Panc1 (cell line): ENCODE data around the gene ADAMTS15. TPM values are rescaled to one million over a fixed set of nuclear protein-coding genes. Genes with fewer than 3 reads are reported as not detected.

Experiments used
- ATAC-seq: fragments of 200-7000 bp; cut with Tn5 transposase; 2 replicates; pipeline ENCODE4 v1.9.1; 2020; ENCODE audit warnings: mild to moderate bottlenecking, moderate library complexity
- BruUV-seq: library from RNA; stranded (reverse); fragments of 400-500 nt; replicated peaks from 2 replicates; lab custom pipeline; 2021; lab: Mats Ljungman, UMichigan
- CTCF ChIA-PET: fragments of 300-600 bp; sonication (Branson Sonifier 250); formaldehyde crosslinking; loops from one replicate; lab custom pipeline; 2022; ENCODE audit warnings: antibody characterized with exemption; lab: Charles Lee
- POLR2A ChIA-PET: fragments of 300-600 bp; sonication (Branson Sonifier 250); formaldehyde crosslinking; loops from one replicate; lab custom pipeline; 2022; ENCODE audit warnings: antibody characterized with exemption; lab: Charles Lee
- DNase-seq: peaks from one replicate; pipeline ENCODE4 v3.0.0-alpha.2; 2010; ENCODE audit warnings: low read depth, low spot score
- H3K27ac ChIP-seq: 2 replicates; pipeline ENCODE4 v1.5.1; 2011; ENCODE audit warnings: mild to moderate bottlenecking, low read length, inconsistent platforms
- H3K27me3 ChIP-seq: fragments of 200-500 bp; sonication (Bioruptor generic); 2 replicates; pipeline ENCODE4 v1.6.0; 2014; ENCODE audit warnings: low read length, inconsistent platforms; ENCODE audit not compliant: control insufficient read depth, insufficient read depth
- H3K36me3 ChIP-seq: fragments of 200-500 bp; sonication (Bioruptor generic); 2 replicates; pipeline ENCODE4 v1.5.1; 2014; ENCODE audit warnings: inconsistent platforms, mild to moderate bottlenecking, low read length, moderate library complexity; ENCODE audit not compliant: control insufficient read depth, insufficient read depth
- H3K4me1 ChIP-seq: 2 replicates; pipeline ENCODE4 v1.5.1; 2011; ENCODE audit warnings: inconsistent platforms, mild to moderate bottlenecking, low read length, moderate library complexity; ENCODE audit not compliant: control insufficient read depth, insufficient read depth
- H3K4me3 ChIP-seq, 2 experiments: 2 replicates each; pipeline ENCODE4 v1.5.1; 2011 to 2012; ENCODE audit warnings: low read depth in 2 of 2, low read length in 2 of 2, mild to moderate bottlenecking in 2 of 2, inconsistent platforms in 1 of 2, moderate library complexity in 1 of 2
- H3K9me3 ChIP-seq: fragments of 200-500 bp; sonication (Bioruptor generic); 2 replicates; pipeline ENCODE4 v1.5.1; 2014; ENCODE audit warnings: low read depth, mild to moderate bottlenecking, inconsistent platforms, low read length, moderate library complexity; ENCODE audit not compliant: control insufficient read depth, insufficient read depth
- CTCF ChIP-seq: fragments of 450-650 bp; IDR thresholded peaks from 2 replicates; pipeline ENCODE4 v1.5.1; 2017; ENCODE audit warnings: mild to moderate bottlenecking
- POLR2AphosphoS5 ChIP-seq: IDR thresholded peaks from 2 replicates; pipeline ENCODE4 v1.6.1; 2012; ENCODE audit warnings: mild to moderate bottlenecking, low read depth, low read length, moderate library complexity
- REST ChIP-seq, 2 experiments: IDR thresholded peaks; 2 replicates each; pipeline ENCODE4 v1.6.1; 2011 to 2012; ENCODE audit warnings: low read depth in 2 of 2, control low read depth in 1 of 2, low read length in 1 of 2, mild to moderate bottlenecking in 1 of 2, moderate library complexity in 1 of 2; ENCODE audit not compliant: insufficient read depth in 1 of 2
- SIN3A ChIP-seq: IDR thresholded peaks from 2 replicates; pipeline ENCODE4 v1.6.1; 2012; ENCODE audit warnings: low read depth, mild to moderate bottlenecking, low read length, moderate library complexity, borderline replicate concordance; ENCODE audit not compliant: insufficient read depth
- TCF7L2 ChIP-seq: IDR thresholded peaks from 2 replicates; pipeline ENCODE4 v1.6.1; 2011; ENCODE audit warnings: mild to moderate bottlenecking, low read depth, low read length, inconsistent platforms
- in situ Hi-C: cut with HindIII; loops from 2 replicates; pipeline ENCODE4 v1.10.0; 2016; ENCODE audit warnings: low sequenced_read_pairs, low pct_unique_long_range_greater_than_20kb
- intact Hi-C: fragments of 100-400 bp; cut with micrococcal nuclease; formaldehyde crosslinking; loops from one replicate; pipeline ENCODE4 v1.10.0; 2022; ENCODE audit not compliant: unreplicated experiment
- total RNA-seq: library from RNA; stranded (reverse); gene quantifications from one replicate; pipeline ENCODE4 v1.2.1, GENCODE V29; 2021; ENCODE audit not compliant: unreplicated experiment

Gene ADAMTS15
- total RNA-seq, 1 experiment from 2014 or later = 39.9 TPM

GRCh38 chr11:130469181-130469580, 20.7 kb downstream of the ADAMTS15 start:
- ChIA-PET POLR2A (no interaction called here), CTCF (no interaction called here)
- TF ChIP-seq TCF7L2 (no peak), CTCF (no peak), POLR2AphosphoS5 (no peak), SIN3A (no peak), REST (IDR thresholded peaks at IDR 0.05; ENCODE audit: insufficient read depth in 1 of 2, low read depth in 2 of 2, low read length in 1 of 2) (no peak)
- intact Hi-C loops = no loop called here
- no peaks in the 10 kb centered on the region for H3K4me1 ChIP-seq
- BruUV-seq = no TSS peak
- no peak overlapping the region for H3K27ac ChIP-seq
- H3K36me3 ChIP-seq = no peaks in the 10 kb centered on the region; the same call in none of the 2 replicates
- in situ Hi-C loops = loop anchor here (10.0 kb wide), 1 partner anchor 376 kb away; no protein-coding TSS in a partner anchor
- no peaks in the 10 kb centered on the region for H3K9me3 ChIP-seq
- no peaks in the 10 kb centered on the region for H3K27me3 ChIP-seq
- no peak for ATAC-seq
- no peak for DNase-seq
- no peak overlapping the region for H3K4me3 ChIP-seq

- in situ Hi-C loops = no loop called here
- Histone ChIP-seq H3K36me3 (no peaks in the 10 kb centered on the region; the same call in none of the 2 replicates), H3K27me3 (no peaks in the 10 kb centered on the region), H3K27ac (no peak overlapping the region), H3K4me3 (no peak overlapping the region), H3K9me3 (no peaks in the 10 kb centered on the region), H3K4me1 (no peaks in the 10 kb centered on the region)
- no peak for DNase-seq
- TF ChIP-seq SIN3A = no peak
- TF ChIP-seq POLR2AphosphoS5 = no peak
- TF ChIP-seq REST (IDR thresholded peaks at IDR 0.05; ENCODE audit: insufficient read depth in 1 of 2, low read depth in 2 of 2, low read length in 1 of 2) = no peak
- TF ChIP-seq TCF7L2 = no peak
- intact Hi-C loops = no loop called here
- ATAC-seq = no peak
- POLR2A ChIA-PET = no interaction called here
- no TSS peak for BruUV-seq
- CTCF ChIA-PET = no interaction called here
Observed at GRCh38 chr11:130470832-130471706, 22.6 kb downstream of the ADAMTS15 start.
